ENCODE data around the gene PLEKHA7. TPM values are rescaled to one million over a fixed set of nuclear protein-coding genes. Genes with fewer than 3 reads are reported as not detected.

The PLEKHA7 gene
- total and polyA plus RNA-seq, 2 donors = 2.0 to 7.3 TPM

GRCh38 chr11:16794047-16794818 lies 220.0 kb downstream of the PLEKHA7 start:
- WGBS = 88% methylated on average over 17 of the region's 17 CpGs
- Histone ChIP-seq H3K27me3 (ENCODE audit: control insufficient read depth in 2 of 2, insufficient read depth in 1 of 2, low read length in 1 of 2) (no peaks in the 10 kb centered on the region), H3K9me3 (ENCODE audit: control insufficient read depth in 2 of 2, insufficient read depth in 1 of 2, low read length in 1 of 2) (no peaks in the 10 kb centered on the region), H3K4me3 (ENCODE audit: low read length in 2 of 2) (no peak overlapping the region), H3K27ac (ENCODE audit: low read depth in 1 of 2, low read length in 1 of 2) (no peak overlapping the region), H3K36me3 (ENCODE audit: control insufficient read depth in 2 of 2, insufficient read depth in 2 of 2, low read length in 1 of 2) (peaks cover 0 to 4% of the 10 kb centered on the region in 2 donors), H3K4me1 (ENCODE audit: control insufficient read depth in 2 of 2, insufficient read depth in 2 of 2, low read length in 2 of 2) (peaks cover 9 to 29% of the 10 kb centered on the region in 2 donors)
- DNase-seq (ENCODE audit: low read depth in 6 of 9, low spot score in 9 of 9) = no peak

GRCh38 chr11:16793511-16793910 lies 220.7 kb downstream of the PLEKHA7 start:
- H3K4me3 ChIP-seq (ENCODE audit: low read length in 2 of 2) = no peak overlapping the region
- H3K27ac ChIP-seq (ENCODE audit: low read depth in 1 of 2, low read length in 1 of 2) = no peak overlapping the region
- peaks cover 9 to 29% of the 10 kb centered on the region in 2 donors for H3K4me1 ChIP-seq (ENCODE audit: control insufficient read depth in 2 of 2, insufficient read depth in 2 of 2, low read length in 2 of 2)
- no peak for DNase-seq (ENCODE audit: low read depth in 6 of 9, low spot score in 9 of 9)
- H3K9me3 ChIP-seq (ENCODE audit: control insufficient read depth in 2 of 2, insufficient read depth in 1 of 2, low read length in 1 of 2) = no peaks in the 10 kb centered on the region
- no peaks in the 10 kb centered on the region for H3K27me3 ChIP-seq (ENCODE audit: control insufficient read depth in 2 of 2, insufficient read depth in 1 of 2, low read length in 1 of 2)
- WGBS = 94% methylated on average over 3 of the region's 3 CpGs
- H3K36me3 ChIP-seq (ENCODE audit: control insufficient read depth in 2 of 2, insufficient read depth in 2 of 2, low read length in 1 of 2) = peaks cover 0 to 4% of the 10 kb centered on the region in 2 donors

DNA sequence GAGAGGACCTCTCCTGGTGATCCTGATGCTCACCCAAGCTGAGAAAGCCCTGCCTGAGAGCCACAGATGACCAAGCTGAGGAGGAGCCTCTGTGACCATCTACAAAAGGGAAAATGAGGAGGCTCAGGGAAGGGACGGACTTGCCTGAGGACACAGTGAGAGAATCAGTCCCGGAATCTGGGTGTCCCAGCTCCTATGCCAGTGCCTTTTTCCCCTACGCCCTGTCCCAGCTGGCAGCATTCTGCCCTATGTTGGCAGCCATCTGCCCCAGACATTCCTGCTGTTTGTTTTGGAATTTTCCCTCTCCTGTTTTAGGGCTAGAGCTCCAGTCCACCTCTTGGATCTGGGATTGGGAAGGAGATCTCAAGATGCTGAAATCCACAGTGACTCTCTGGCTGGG lies 221.2 kb downstream of the PLEKHA7 start:
- 98% methylated on average over 3 of the region's 3 CpGs for WGBS
- Histone ChIP-seq H3K4me1 (ENCODE audit: control insufficient read depth in 2 of 2, insufficient read depth in 2 of 2, low read length in 2 of 2) (peaks cover 9 to 29% of the 10 kb centered on the region in 2 donors), H3K9me3 (ENCODE audit: control insufficient read depth in 2 of 2, insufficient read depth in 1 of 2, low read length in 1 of 2) (no peaks in the 10 kb centered on the region), H3K4me3 (ENCODE audit: low read length in 2 of 2) (no peak overlapping the region), H3K27me3 (ENCODE audit: control insufficient read depth in 2 of 2, insufficient read depth in 1 of 2, low read length in 1 of 2) (no peaks in the 10 kb centered on the region), H3K36me3 (ENCODE audit: control insufficient read depth in 2 of 2, insufficient read depth in 2 of 2, low read length in 1 of 2) (peaks cover 0 to 4% of the 10 kb centered on the region in 2 donors), H3K27ac (ENCODE audit: low read depth in 1 of 2, low read length in 1 of 2) (no peak overlapping the region)
- no peak for DNase-seq (ENCODE audit: low read depth in 6 of 9, low spot score in 9 of 9)

DNA sequence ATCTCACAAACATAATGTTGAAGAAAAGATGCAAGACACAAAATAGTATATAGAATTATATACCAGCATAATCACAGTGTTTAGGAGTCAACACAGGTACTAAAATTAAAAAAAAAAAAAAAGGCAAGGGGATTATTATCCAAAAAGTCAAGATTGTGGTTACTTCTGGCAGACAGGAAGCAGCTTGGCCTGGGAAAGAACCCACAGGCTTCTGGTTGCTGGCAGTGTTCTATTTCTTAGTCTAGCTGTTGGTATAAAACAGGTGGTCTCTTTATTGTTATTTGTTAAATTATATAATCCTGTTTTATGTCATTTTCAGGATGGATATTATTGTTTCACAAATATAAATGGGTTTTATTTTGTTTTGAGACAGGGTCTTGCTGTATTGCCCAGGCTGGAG lies 221.8 kb downstream of the PLEKHA7 start:
- H3K27me3 ChIP-seq (ENCODE audit: control insufficient read depth in 2 of 2, insufficient read depth in 1 of 2, low read length in 1 of 2) = no peaks in the 10 kb centered on the region
- peak in 1 of 9 donors; percentile 39 for DNase-seq (ENCODE audit: low read depth in 6 of 9, low spot score in 9 of 9)
- peaks cover 9 to 29% of the 10 kb centered on the region in 2 donors for H3K4me1 ChIP-seq (ENCODE audit: control insufficient read depth in 2 of 2, insufficient read depth in 2 of 2, low read length in 2 of 2)
- H3K9me3 ChIP-seq (ENCODE audit: control insufficient read depth in 2 of 2, insufficient read depth in 1 of 2, low read length in 1 of 2) = no peaks in the 10 kb centered on the region
- peak overlapping the region in 1 of 2 donors; percentile 5 for H3K27ac ChIP-seq (ENCODE audit: low read depth in 1 of 2, low read length in 1 of 2)
- H3K36me3 ChIP-seq (ENCODE audit: control insufficient read depth in 2 of 2, insufficient read depth in 2 of 2, low read length in 1 of 2) = peaks cover 0 to 4% of the 10 kb centered on the region in 2 donors
- no peak overlapping the region for H3K4me3 ChIP-seq (ENCODE audit: low read length in 2 of 2)

DNA sequence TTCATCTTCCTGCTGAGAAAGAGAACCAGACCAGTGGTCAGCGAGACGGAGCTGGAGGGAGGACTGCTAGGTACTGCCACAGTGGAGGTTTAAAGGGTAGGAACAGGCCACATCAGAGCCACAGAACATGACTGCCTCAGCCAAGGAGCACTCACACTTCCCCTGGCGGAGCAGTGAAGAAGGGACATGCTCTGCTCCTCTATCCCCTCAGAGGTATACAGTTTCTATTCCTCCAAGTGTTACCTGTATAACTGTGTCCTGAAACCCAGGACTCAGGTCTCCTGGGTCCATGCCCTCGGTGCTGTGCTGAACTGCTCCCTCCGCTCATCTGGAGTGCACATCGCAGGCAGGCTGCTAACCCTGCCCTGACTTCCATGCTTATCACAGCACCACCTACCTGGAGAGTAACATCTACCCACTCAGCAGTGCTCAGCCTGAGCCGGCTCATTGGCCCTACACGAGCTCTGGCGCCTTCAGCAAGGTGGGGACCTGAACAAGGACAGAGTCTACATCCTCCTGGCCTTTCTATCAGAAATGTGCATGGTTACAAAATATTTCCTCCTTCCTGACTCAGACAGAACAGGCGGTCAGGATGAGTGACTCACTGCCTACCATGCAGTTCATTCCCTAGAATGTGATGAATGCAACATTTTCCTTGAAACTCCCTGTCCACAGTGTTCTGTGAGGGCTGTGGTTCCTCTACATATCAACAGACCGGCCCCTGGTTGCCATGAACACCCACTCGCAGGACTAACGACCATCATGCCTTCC lies 222.8 kb downstream of the PLEKHA7 start:
- Histone ChIP-seq H3K27me3 (ENCODE audit: control insufficient read depth in 2 of 2, insufficient read depth in 1 of 2, low read length in 1 of 2) (no peaks in the 10 kb centered on the region), H3K9me3 (ENCODE audit: control insufficient read depth in 2 of 2, insufficient read depth in 1 of 2, low read length in 1 of 2) (no peaks in the 10 kb centered on the region), H3K27ac (ENCODE audit: low read depth in 1 of 2, low read length in 1 of 2) (no peak overlapping the region), H3K36me3 (ENCODE audit: control insufficient read depth in 2 of 2, insufficient read depth in 2 of 2, low read length in 1 of 2) (peaks cover 0 to 4% of the 10 kb centered on the region in 2 donors), H3K4me3 (ENCODE audit: low read length in 2 of 2) (no peak overlapping the region), H3K4me1 (ENCODE audit: control insufficient read depth in 2 of 2, insufficient read depth in 2 of 2, low read length in 2 of 2) (peaks cover 9 to 29% of the 10 kb centered on the region in 2 donors)
- no peak for DNase-seq (ENCODE audit: low read depth in 6 of 9, low spot score in 9 of 9)
- WGBS = 68% methylated on average over 13 of the region's 13 CpGs

DNA sequence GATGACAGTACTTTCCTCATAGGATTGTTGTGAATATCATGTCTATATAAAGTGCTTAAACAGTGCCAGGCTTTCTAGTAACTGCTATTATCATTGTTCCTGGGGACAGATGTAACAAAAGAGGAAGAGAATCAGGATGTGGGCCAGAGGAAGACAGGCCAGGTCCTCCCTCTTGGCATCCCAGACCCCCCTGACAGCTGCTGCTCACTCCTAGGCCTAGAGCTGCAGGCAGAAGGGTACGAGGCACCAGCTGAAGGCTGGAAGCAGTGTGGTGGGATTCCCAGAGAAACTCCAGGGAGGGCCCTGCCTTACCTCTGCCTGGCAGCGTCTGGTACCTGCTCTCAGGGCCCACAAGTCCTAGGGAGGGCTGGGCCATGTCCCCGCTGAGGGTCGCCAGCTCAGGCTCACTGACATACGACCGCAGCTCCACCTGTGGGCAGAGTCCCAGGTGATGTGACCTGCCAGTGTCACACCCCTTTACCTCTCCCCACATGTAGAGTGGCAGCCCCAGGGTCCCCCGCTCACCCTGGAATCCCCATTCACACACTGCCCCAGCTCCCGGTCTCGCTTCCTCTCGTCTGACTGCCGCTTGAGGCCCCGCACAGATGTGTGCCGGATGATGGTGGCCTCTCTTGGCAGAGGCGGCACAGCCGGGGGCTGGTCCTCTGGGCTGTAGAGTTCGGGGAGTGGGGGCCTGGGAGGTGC lies 223.6 kb downstream of the PLEKHA7 start:
- Histone ChIP-seq H3K36me3 (ENCODE audit: control insufficient read depth in 2 of 2, insufficient read depth in 2 of 2, low read length in 1 of 2) (peaks cover 0 to 4% of the 10 kb centered on the region in 2 donors), H3K27ac (ENCODE audit: low read depth in 1 of 2, low read length in 1 of 2) (no peak overlapping the region), H3K4me3 (ENCODE audit: low read length in 2 of 2) (no peak overlapping the region), H3K4me1 (ENCODE audit: control insufficient read depth in 2 of 2, insufficient read depth in 2 of 2, low read length in 2 of 2) (peaks cover 9 to 29% of the 10 kb centered on the region in 2 donors), H3K27me3 (ENCODE audit: control insufficient read depth in 2 of 2, insufficient read depth in 1 of 2, low read length in 1 of 2) (no peaks in the 10 kb centered on the region), H3K9me3 (ENCODE audit: control insufficient read depth in 2 of 2, insufficient read depth in 1 of 2, low read length in 1 of 2) (no peaks in the 10 kb centered on the region)
- WGBS = 72% methylated on average over 16 of the region's 16 CpGs
- DNase-seq (ENCODE audit: low read depth in 6 of 9, low spot score in 9 of 9) = no peak

- Histone ChIP-seq H3K4me1 (ENCODE audit: control insufficient read depth in 2 of 2, insufficient read depth in 2 of 2, low read length in 2 of 2) (peaks cover 7 to 23% of the 10 kb centered on the region in 2 donors), H3K27ac (ENCODE audit: low read depth in 1 of 2, low read length in 1 of 2) (no peak overlapping the region), H3K4me3 (ENCODE audit: low read length in 2 of 2) (no peak overlapping the region), H3K9me3 (ENCODE audit: control insufficient read depth in 2 of 2, insufficient read depth in 1 of 2, low read length in 1 of 2) (no peaks in the 10 kb centered on the region), H3K36me3 (ENCODE audit: control insufficient read depth in 2 of 2, insufficient read depth in 2 of 2, low read length in 1 of 2) (peaks cover 0 to 4% of the 10 kb centered on the region in 2 donors), H3K27me3 (ENCODE audit: control insufficient read depth in 2 of 2, insufficient read depth in 1 of 2, low read length in 1 of 2) (no peaks in the 10 kb centered on the region)
- 98% methylated on average over 10 of the region's 10 CpGs for WGBS
- DNase-seq (ENCODE audit: low read depth in 6 of 9, low spot score in 9 of 9) = no peak
These were observed 224.4 kb downstream of the PLEKHA7 start for GRCh38 chr11:16789560-16790485.

GRCh38 chr11:16789063-16789420 lies 225.2 kb downstream of the PLEKHA7 start:
- Histone ChIP-seq H3K27ac (ENCODE audit: low read depth in 1 of 2, low read length in 1 of 2) (no peak overlapping the region), H3K9me3 (ENCODE audit: control insufficient read depth in 2 of 2, insufficient read depth in 1 of 2, low read length in 1 of 2) (no peaks in the 10 kb centered on the region), H3K4me3 (ENCODE audit: low read length in 2 of 2) (no peak overlapping the region), H3K4me1 (ENCODE audit: control insufficient read depth in 2 of 2, insufficient read depth in 2 of 2, low read length in 2 of 2) (peaks cover 5 to 16% of the 10 kb centered on the region in 2 donors), H3K36me3 (ENCODE audit: control insufficient read depth in 2 of 2, insufficient read depth in 2 of 2, low read length in 1 of 2) (peaks cover 0 to 4% of the 10 kb centered on the region in 2 donors), H3K27me3 (ENCODE audit: control insufficient read depth in 2 of 2, insufficient read depth in 1 of 2, low read length in 1 of 2) (no peaks in the 10 kb centered on the region)
- DNase-seq (ENCODE audit: low read depth in 6 of 9, low spot score in 9 of 9) = no peak
- WGBS = 97% methylated on average over 13 of the region's 13 CpGs

Data from thymus (tissue), 11 donors.